Keratinocyte (primary cell): ENCODE data around the gene UAP1. TPM values are rescaled to one million over a fixed set of nuclear protein-coding genes. Genes with fewer than 3 reads are reported as not detected.

Experiments
- DNase-seq: peaks from one replicate; pipeline ENCODE4 v3.0.0-alpha.2; 2011; ENCODE audit warnings: low read depth, missing footprints, low spot score
- FAIRE-seq: peaks from 2 replicates; lab custom pipeline; 2011; peaks lifted over from hg19 to GRCh38; lab: Jason Lieb, UNC
- H2AFZ ChIP-seq: 2 replicates; pipeline ENCODE4 v1.6.0; 2012; ENCODE audit warnings: low read length, control low read depth, inconsistent platforms; ENCODE audit not compliant: control insufficient read depth
- H3K27ac ChIP-seq: 2 replicates; pipeline ENCODE4 v1.5.1; 2011; ENCODE audit warnings: low read length; ENCODE audit not compliant: control insufficient read depth, insufficient read depth
- H3K27me3 ChIP-seq: 3 replicates; pipeline ENCODE4 v1.6.0; 2011; ENCODE audit warnings: low read length; ENCODE audit not compliant: control insufficient read depth, insufficient read depth; ENCODE audit errors: extremely low read depth
- H3K36me3 ChIP-seq, 2 experiments: 2 replicates in 1 of 2; 3 replicates in 1 of 2; pipeline ENCODE4 v1.5.1; 2011; ENCODE audit warnings: low read length in 2 of 2, mild to moderate bottlenecking in 1 of 2; ENCODE audit not compliant: control insufficient read depth in 2 of 2, insufficient read depth in 2 of 2; ENCODE audit errors: extremely low read depth in 1 of 2
- H3K4me1 ChIP-seq: 3 replicates; pipeline ENCODE4 v1.5.1; 2011; ENCODE audit warnings: low read length; ENCODE audit not compliant: control insufficient read depth, insufficient read depth; ENCODE audit errors: extremely low read depth
- H3K4me2 ChIP-seq: 3 replicates; pipeline ENCODE4 v1.6.0; 2011; ENCODE audit warnings: low read depth, low read length; ENCODE audit not compliant: control insufficient read depth, insufficient read depth; ENCODE audit errors: extremely low read depth
- H3K4me3 ChIP-seq, 3 experiments: fragments of 200-600 bp in 1 of 3; sonication (generic) in 1 of 3; 2 replicates in 2 of 3; 3 replicates in 1 of 3; pipeline ENCODE4 v1.5.1; 2011 to 2016; ENCODE audit warnings: low read length in 3 of 3, mild to moderate bottlenecking in 3 of 3, control low read depth in 2 of 3, inconsistent platforms in 1 of 3, low read depth in 1 of 3, mixed read lengths in 1 of 3, mixed run types in 1 of 3, moderate library complexity in 1 of 3; ENCODE audit not compliant: control insufficient read depth in 2 of 3, insufficient read depth in 2 of 3; ENCODE audit errors: extremely low read depth in 1 of 3
- H3K79me2 ChIP-seq: 2 replicates; pipeline ENCODE4 v1.6.0; 2012; ENCODE audit warnings: low read length; ENCODE audit not compliant: control insufficient read depth, insufficient read depth
- H3K9ac ChIP-seq: 3 replicates; pipeline ENCODE4 v1.6.0; 2011; ENCODE audit warnings: low read length; ENCODE audit not compliant: control insufficient read depth, insufficient read depth; ENCODE audit errors: extremely low read depth
- H3K9me1 ChIP-seq: 3 replicates; pipeline ENCODE4 v1.6.0; 2011; ENCODE audit warnings: low read length; ENCODE audit not compliant: control insufficient read depth, insufficient read depth; ENCODE audit errors: extremely low read depth
- H3K9me3 ChIP-seq: 2 replicates; pipeline ENCODE4 v1.5.1; 2012; ENCODE audit warnings: low read depth, low read length; ENCODE audit not compliant: control insufficient read depth
- H4K20me1 ChIP-seq: 3 replicates; pipeline ENCODE4 v1.6.0; 2011; ENCODE audit warnings: low read length; ENCODE audit not compliant: control insufficient read depth, insufficient read depth; ENCODE audit errors: extremely low read depth
- EZH2 ChIP-seq: IDR thresholded peaks from one replicate; pipeline ENCODE4 v1.6.1; 2012; ENCODE audit warnings: inconsistent platforms, mild to moderate bottlenecking, low read length, moderate library complexity
- dilution Hi-C: fragments of 300-500 bp; cut with MboI; formaldehyde crosslinking; loops from one replicate; pipeline ENCODE4 v1.7.0; 2020; ENCODE audit warnings: low sequenced_read_pairs; ENCODE audit not compliant: extremely low pct_ligation_motif_present
- polyA plus RNA-seq, 5 experiments: library from polyadenylated mRNA; depleted of rRNA in 3 of 5; stranded (reverse) in 3 of 5; stranded (forward) in 1 of 5; unstranded in 1 of 5; fragments of >200 nt; gene quantifications; 1 replicate in 1 of 5; 2 replicates in 3 of 5; 3 replicates in 1 of 5; pipeline versions ENCODE4 v1.2.1 to v1.2.3, GENCODE V29; 2011 to 2012; ENCODE audit warnings: missing spikeins in 2 of 5, low read depth in 1 of 5, low replicate concordance in 1 of 5
- TF ChIP-seq, protein P1 (sequence below), 3 experiments: IDR thresholded peaks in 1 of 3; conservative IDR thresholded peaks in 1 of 3; optimal IDR thresholded peaks in 1 of 3; 2 replicates in 2 of 3; 3 replicates in 1 of 3; pipeline versions ENCODE3 to v1.5.1; 2011; ENCODE audit warnings: low read length in 3 of 3, mild to moderate bottlenecking in 3 of 3, moderate library complexity in 2 of 3, control low read depth in 1 of 3, inconsistent platforms in 1 of 3; ENCODE audit not compliant: insufficient read depth in 2 of 3; ENCODE audit errors: extremely low read depth in 1 of 3

UAP1 gene
- polyA plus RNA-seq, 1 donor (not counting 4 experiments of a cell fraction or from before 2014, with no cell fraction given): 150 TPM

DNA sequence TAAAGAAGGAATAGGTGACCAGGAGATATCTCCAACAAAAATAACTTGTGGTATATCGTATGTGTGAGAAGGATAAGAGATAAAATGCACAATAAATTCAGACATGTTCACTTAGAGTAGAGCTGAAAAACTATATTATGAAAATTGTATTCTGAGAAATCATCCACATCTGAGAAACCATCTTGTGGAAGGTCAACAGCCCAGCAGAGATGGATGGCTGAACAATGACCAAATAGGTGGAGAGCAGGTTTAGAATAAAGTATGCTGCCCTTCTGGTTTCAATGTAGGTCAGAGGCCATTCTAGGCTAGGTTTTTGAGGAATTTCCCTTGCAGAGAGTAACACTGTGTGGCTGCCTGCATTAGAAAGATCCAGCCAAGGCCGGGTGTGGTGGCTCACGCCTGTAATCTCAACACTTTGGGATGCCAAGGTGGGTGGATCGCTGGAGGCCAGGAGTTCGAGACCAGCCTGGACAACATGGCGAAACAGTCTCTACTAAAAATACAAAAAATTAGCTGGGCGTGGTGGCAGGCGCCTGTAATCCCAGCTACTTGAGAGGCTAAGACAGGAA lies 8.8 kb upstream of the UAP1 start:
- no peak overlapping the region for H3K4me2 ChIP-seq
- TF ChIP-seq EZH2: no peak
- TF ChIP-seq, protein P1, sequence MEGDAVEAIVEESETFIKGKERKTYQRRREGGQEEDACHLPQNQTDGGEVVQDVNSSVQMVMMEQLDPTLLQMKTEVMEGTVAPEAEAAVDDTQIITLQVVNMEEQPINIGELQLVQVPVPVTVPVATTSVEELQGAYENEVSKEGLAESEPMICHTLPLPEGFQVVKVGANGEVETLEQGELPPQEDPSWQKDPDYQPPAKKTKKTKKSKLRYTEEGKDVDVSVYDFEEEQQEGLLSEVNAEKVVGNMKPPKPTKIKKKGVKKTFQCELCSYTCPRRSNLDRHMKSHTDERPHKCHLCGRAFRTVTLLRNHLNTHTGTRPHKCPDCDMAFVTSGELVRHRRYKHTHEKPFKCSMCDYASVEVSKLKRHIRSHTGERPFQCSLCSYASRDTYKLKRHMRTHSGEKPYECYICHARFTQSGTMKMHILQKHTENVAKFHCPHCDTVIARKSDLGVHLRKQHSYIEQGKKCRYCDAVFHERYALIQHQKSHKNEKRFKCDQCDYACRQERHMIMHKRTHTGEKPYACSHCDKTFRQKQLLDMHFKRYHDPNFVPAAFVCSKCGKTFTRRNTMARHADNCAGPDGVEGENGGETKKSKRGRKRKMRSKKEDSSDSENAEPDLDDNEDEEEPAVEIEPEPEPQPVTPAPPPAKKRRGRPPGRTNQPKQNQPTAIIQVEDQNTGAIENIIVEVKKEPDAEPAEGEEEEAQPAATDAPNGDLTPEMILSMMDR (optimal IDR thresholded peaks at IDR 0.05 in 1 of 3, IDR thresholded peaks at IDR 0.05 in 1 of 3, conservative IDR thresholded peaks at IDR 0.05 in 1 of 3; ENCODE audit: extremely low read depth in 1 of 3, insufficient read depth in 2 of 3, low read length in 3 of 3): no peak

DNA sequence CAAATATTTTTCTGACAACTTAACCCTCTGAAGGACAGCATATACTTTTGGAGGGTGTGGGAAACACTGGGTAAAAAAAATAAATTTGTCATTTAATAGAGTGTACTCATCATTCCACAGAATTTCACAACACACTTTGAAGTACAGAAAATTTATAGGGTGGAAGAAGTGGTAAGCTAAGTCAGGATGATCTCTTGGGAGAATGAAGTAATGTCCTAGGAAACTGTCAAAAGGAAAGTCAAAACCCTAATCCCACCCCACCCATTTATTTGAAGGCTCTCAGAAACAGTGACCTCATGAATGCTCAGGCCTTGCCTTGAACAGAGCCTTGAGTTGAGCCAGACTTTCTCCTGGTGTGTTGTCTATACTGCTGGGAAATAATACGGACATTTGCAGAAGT lies 7.3 kb upstream of the UAP1 start:
- no peak for FAIRE-seq

More for the DNA sequence above, 8.8 kb upstream of the UAP1 start:
- dilution Hi-C loops: no loop called here
- no peak overlapping the region for H3K4me3 ChIP-seq
- H3K9ac ChIP-seq: no peak overlapping the region
- H3K4me1 ChIP-seq: peaks cover 18% of the 10 kb centered on the region
- H3K36me3 ChIP-seq: no peaks in the 10 kb centered on the region
- H3K79me2 ChIP-seq: no peaks in the 10 kb centered on the region
- no peaks in the 10 kb centered on the region for H3K9me3 ChIP-seq
- no peaks in the 10 kb centered on the region for H3K27me3 ChIP-seq
- no peaks in the 10 kb centered on the region for H3K9me1 ChIP-seq
- FAIRE-seq (no peak), DNase-seq (no peak)
- H3K27ac ChIP-seq: no peak overlapping the region
- H2AFZ ChIP-seq: no peak overlapping the region
- H4K20me1 ChIP-seq: no peaks in the 10 kb centered on the region

More for the DNA sequence above, 7.3 kb upstream of the UAP1 start:
- dilution Hi-C loops: no loop called here
- no peaks in the 10 kb centered on the region for H3K36me3 ChIP-seq
- no peaks in the 10 kb centered on the region for H3K79me2 ChIP-seq
- H3K9me3 ChIP-seq: no peaks in the 10 kb centered on the region
- H3K9me1 ChIP-seq: no peaks in the 10 kb centered on the region
- H3K4me1 ChIP-seq: peaks cover 6% of the 10 kb centered on the region
- DNase-seq: no peak
- H3K27me3 ChIP-seq: no peaks in the 10 kb centered on the region
- H4K20me1 ChIP-seq: no peaks in the 10 kb centered on the region
- H3K4me2 ChIP-seq: no peak overlapping the region
- no peak overlapping the region for H3K9ac ChIP-seq
- TF ChIP-seq EZH2: no peak
- TF ChIP-seq, protein P1 (optimal IDR thresholded peaks at IDR 0.05 in 1 of 3, IDR thresholded peaks at IDR 0.05 in 1 of 3, conservative IDR thresholded peaks at IDR 0.05 in 1 of 3; ENCODE audit: extremely low read depth in 1 of 3, insufficient read depth in 2 of 3, low read length in 3 of 3): no peak
- H3K4me3 ChIP-seq: no peak overlapping the region
- no peak overlapping the region for H2AFZ ChIP-seq
- no peak overlapping the region for H3K27ac ChIP-seq
